GM21515 (cell line): Measurements from ENCODE around the gene TGFBRAP1.

Experiments used
- ATAC-seq: cut with Tn5 transposase; IDR thresholded peaks from one replicate; pipeline ENCODE4 v1.9.1; 2021; ENCODE audit not compliant: unreplicated experiment

TGFBRAP1 gene, protein sequence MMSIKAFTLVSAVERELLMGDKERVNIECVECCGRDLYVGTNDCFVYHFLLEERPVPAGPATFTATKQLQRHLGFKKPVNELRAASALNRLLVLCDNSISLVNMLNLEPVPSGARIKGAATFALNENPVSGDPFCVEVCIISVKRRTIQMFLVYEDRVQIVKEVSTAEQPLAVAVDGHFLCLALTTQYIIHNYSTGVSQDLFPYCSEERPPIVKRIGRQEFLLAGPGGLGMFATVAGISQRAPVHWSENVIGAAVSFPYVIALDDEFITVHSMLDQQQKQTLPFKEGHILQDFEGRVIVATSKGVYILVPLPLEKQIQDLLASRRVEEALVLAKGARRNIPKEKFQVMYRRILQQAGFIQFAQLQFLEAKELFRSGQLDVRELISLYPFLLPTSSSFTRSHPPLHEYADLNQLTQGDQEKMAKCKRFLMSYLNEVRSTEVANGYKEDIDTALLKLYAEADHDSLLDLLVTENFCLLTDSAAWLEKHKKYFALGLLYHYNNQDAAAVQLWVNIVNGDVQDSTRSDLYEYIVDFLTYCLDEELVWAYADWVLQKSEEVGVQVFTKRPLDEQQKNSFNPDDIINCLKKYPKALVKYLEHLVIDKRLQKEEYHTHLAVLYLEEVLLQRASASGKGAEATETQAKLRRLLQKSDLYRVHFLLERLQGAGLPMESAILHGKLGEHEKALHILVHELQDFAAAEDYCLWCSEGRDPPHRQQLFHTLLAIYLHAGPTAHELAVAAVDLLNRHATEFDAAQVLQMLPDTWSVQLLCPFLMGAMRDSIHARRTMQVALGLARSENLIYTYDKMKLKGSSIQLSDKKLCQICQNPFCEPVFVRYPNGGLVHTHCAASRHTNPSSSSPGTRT

GRCh38 chr2:105329561-105330495, at the start of gene TGFBRAP1:
Gene TGFBRAP1 (minus strand): TSS chr2:105329735. CDS start chr2:105308301, 21,434 bp downstream.
- ATAC-seq, result peak; percentile 82

- ATAC-seq, result no peak
Measured at GRCh38 chr2:105378921-105379383, 49.4 kb upstream of the TGFBRAP1 start.

GRCh38 chr2:105378276-105378840, 48.8 kb upstream of the TGFBRAP1 start:
- no peak for ATAC-seq

DNA sequence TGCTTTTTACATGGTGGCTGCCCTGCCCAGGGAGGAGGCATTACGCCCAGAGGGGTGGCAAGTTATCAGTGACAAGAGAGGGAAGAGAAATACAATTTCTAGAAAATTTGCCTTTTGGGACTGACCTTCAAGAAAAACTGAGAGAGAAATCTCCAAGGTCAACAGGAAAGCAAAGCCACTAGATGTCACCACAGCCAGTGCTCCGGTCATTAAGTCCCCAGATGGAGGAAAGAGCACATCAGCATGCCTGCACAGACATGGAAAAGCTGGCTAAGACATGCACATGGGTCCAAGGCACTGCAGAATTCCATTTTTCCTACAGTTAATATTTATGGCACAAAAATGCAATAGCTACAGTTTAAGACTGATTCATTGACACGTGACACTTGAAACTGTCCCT, 48.3 kb upstream of the TGFBRAP1 start:
- no peak for ATAC-seq

- no peak for ATAC-seq
Measured at GRCh38 chr2:105376789-105377240, 47.3 kb upstream of the TGFBRAP1 start.

DNA sequence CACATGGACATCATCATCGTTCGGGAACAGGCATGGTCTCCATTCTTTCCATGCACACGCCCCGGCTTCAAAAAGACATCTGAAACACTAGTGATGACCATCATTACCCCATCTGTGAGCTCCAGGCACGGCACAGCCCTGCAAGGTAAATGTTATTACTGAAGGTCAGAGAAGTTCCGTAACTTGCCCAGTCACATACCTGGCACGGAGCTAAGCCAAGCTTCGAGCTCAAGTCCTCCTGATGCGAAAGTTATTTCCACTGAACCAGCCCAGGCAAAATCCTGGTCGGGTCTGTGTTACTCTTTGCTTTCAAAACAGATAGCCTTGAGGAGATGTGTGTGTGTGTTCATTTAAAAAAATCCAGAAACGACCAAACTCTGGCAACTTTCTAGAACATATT, 46.5 kb upstream of the TGFBRAP1 start:
- ATAC-seq, result no peak

DNA sequence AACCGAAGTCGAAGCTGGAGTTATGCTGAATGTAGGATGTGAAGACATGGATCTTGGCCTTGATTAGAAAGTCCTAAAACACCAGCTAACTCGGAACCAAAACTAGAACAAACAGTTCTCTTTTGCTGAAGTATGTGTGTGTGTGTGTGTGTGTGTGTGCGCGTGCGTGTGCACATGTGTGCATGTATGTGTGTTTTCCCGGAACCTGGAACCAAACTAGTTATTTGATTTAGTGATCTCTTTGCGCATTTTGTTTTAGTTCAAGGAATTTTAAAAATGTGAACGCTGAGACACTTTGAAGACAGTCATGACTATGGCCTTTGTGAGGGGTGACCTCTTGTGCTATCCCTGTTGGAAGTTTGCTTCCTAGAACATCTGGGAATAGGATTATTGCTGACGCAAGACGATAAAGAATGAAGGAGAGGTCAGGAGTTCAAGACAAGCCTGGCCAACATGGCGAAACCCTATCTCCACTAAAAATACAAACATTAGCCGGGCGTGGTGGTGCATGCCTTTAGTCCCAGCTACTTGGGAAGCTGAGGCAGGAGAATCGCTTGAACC, 45.5 kb upstream of the TGFBRAP1 start:
- ATAC-seq, result no peak

- ATAC-seq, result peak; percentile 81
Measured at GRCh38 chr2:105373895-105374401, 44.4 kb upstream of the TGFBRAP1 start.

DNA sequence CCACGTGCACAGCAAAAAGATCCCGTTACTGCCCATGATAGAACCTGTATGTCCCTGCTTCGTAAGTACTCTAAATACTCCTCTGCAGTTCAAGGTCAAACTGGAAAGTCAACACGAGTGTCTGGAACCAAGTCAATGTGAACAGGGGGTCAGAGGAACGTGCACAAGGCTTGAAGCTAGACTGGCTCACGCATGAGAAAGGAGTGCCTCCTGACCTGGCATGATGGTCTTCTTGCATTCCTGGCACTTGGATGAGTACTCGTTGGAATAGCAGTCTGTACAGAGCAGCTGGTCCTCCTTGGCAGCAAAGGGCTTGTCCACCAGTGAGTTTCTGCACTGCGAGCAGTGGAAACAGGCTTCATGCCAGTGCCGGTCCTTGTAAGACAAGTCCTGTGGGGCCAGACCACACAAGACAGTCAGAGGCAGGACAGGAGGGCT, 43.8 kb upstream of the TGFBRAP1 start:
- no peak for ATAC-seq

GRCh38 chr2:105371810-105372209, 42.3 kb upstream of the TGFBRAP1 start:
- ATAC-seq, result no peak

DNA sequence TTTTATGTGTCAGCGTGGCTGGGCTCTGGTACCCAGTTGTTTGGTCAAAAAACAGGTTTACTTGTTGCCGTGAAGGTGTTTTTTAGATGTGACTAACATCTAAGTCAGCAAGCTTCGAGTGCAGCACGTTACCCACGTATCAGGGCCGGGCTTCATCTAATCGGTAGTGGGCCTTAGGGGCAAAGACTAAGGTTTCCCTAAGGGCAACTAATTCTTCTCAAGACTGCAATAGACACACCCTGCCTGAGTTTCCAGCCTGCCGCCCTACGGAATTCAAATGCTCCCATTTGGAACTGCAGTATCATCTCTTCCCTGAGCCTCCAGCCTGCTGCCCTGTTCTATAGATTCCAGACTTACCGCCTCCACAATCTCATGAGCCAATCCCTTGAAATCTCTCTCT, 41.6 kb upstream of the TGFBRAP1 start:
- ATAC-seq, result no peak

GRCh38 chr2:105369777-105370690, 40.5 kb upstream of the TGFBRAP1 start:
- peak; percentile 90 for ATAC-seq

DNA sequence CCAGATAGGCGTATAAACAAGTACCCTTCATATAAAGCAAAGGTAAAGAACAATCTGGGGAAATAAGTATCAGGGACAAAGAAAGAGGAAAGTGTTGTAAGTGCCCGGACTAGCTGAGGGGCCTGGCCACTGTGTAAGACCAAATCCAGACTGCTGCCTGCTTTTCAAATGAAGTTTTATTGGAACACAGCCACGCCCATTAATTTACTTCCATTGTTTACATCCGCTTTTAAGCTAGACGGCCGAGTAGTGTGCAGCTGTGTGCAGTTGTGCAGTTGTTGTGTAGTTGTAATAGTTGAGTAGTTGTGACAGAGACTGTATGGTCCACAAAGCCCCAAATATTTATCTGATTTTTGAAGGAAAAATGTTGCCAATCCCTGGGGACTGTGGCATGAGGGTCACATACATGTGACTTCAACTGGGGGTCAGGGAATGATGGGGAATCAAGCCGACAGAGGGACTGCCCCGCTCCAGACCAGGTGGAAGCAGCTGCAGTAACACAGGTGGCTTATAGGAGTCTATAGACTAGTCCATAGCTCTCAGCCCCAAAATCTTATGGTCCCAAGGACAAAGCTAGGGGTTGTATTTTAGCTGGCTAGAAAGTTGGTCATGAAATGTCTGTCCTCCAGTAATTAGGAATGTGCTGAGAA, 39.3 kb upstream of the TGFBRAP1 start:
- ATAC-seq, result no peak

- no peak for ATAC-seq
Measured at GRCh38 chr2:105365206-105365605, 35.7 kb upstream of the TGFBRAP1 start.

- no peak for ATAC-seq
Measured at GRCh38 chr2:105364436-105365139, 35.1 kb upstream of the TGFBRAP1 start.

- ATAC-seq, result no peak
Measured at GRCh38 chr2:105362862-105363591, 33.5 kb upstream of the TGFBRAP1 start.
